Right ventricle myocardium superior (tissue), 1 donor: ENCODE data around the gene ADNP2. TPM values are rescaled to one million over a fixed set of nuclear protein-coding genes. Genes with fewer than 3 reads are reported as not detected.

ENCODE experiments used
- ATAC-seq: fragments of 200-7000 bp; cut with Tn5 transposase; one replicate; pipeline ENCODE4 v1.9.1; 2020; ENCODE audit warnings: mild to moderate bottlenecking; ENCODE audit not compliant: poor library complexity
- DNase-seq: peaks from one replicate; pipeline ENCODE4 v3.0.0-alpha.2; 2020
- intact Hi-C: fragments of 100-400 bp; cut with DNase I; formaldehyde crosslinking; loops from one replicate; pipeline ENCODE4 v1.11.2; 2022
- total RNA-seq: library from RNA; stranded (reverse); fragmentation: NEBNext Ultra II Directional; extraction: Animal tissue kit (Norgen Biotek cat#: 25700); gene quantifications from one replicate; pipeline ENCODE4 v1.2.1, GENCODE V29; 2021
- donor health status: DM: no; HTN: yes; CAD: no; lungs with severe emphysema.

ADNP2 gene
- total RNA-seq, 1 donor from 2014 or later = 6.8 TPM

DNA sequence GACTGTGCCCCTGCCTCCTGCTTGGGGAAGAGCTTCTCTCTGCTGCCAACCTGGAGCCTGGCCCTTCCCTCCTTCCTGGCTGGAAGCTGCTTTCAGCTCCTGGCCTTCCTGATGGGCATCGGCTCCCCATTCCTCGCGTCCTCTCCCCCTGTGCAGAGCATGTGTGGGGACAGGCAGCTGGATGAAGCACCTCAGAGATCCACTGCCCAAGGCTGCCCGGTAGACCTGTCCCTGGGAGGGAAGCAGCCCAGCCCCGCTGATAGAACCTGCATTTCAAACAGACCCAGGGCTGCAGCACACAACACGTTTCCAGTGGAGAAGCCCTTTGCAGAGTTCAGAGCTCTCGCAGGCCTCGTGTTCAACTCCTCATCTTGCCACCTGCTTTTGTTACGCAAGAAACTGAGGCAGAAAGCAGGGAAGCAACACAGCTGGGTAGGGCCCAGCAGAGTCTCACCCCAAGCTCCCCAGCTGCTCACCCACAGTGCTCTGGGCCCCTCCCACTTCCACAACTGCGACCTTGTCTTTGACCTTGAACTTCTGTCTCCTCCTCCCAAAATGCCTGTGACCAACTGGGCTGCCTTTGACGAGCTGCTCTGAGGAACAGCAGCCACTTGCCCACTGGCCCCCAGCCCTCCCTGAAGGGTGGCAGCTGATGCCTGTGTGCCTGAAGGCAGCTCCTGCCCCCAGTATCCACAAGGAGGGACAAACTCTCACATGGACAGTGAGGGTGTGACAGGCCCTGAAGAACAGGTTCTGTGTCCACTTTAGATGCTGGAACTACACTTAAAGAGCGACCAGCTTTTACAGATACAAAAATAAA is 72.8 kb downstream of the ADNP2 start:
- intact Hi-C loops = no loop called here
- ATAC-seq = no peak

GRCh38 chr18:80182855-80183254 is 73.8 kb downstream of the ADNP2 start:
- intact Hi-C loops = no loop called here
- DNase-seq = no peak
- no peak for ATAC-seq

More for the DNA sequence above, 72.8 kb downstream of the ADNP2 start:
- no peak for DNase-seq

- intact Hi-C loops = no loop called here
- DNase-seq (no peak), ATAC-seq (no peak)
Measured at GRCh38 chr18:80183273-80184050, 74.4 kb downstream of the ADNP2 start.

DNA sequence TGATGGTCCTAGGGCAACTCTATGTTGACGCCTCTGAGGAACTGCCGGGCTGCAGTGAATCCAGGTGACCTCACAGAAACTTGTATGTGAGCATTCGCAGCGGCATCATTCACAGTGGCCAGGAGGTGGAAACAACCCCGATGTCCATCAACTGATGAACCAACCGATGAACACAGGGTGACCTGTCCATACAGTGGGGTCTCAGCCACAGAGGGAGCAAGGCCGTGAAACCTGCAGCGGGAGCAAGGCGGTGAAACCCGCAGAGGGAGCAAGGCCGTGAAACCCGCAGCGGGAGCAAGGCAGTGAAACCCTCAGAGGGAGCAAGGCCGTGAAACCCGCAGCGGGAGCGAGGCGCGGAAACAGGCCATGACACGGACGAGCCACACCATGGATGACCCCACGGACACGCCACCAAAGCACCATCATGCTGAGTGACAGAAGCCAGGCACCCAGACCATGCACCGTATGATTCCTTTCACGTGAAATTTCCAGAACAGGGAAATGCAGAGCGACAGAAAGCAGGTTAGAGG is 75.2 kb downstream of the ADNP2 start:
- intact Hi-C loops = no loop called here
- ATAC-seq (no peak), DNase-seq (no peak)

- intact Hi-C loops = no loop called here
- DNase-seq (no peak), ATAC-seq (no peak)
Measured at GRCh38 chr18:80185545-80185944, 76.5 kb downstream of the ADNP2 start.

DNA sequence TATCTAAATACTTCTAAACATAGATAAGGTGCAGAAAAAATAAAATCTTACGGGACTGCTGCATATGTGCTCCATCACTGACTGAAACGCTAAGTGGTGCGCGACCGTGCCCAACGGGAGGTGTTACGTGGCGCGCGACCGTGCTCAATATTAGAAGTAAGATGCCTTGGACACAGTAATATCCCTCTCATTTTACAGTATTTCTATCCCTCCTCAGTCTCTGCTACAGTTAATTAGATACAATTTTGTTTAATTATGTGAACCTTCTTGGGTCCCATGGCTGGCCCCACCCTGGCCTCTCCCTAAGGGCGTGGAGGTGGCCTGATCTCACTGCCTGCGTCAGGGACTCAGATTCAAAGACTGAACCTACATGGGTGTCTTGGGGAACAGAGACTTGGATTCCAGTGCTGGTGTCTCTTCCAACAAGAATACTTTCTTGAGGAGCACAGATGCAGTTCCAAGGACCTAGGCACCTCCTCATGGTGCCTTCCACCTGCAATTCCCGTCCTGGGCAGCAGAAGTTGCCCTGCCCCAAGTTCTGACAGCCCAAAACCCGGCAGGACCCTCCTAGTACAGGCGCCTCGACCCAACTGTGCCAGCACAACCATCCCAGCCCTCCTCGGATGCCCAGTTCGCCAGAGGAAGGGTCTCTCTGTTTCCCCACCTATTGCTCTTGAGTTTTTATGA is 79.0 kb downstream of the ADNP2 start:
- no peak for ATAC-seq
- DNase-seq = no peak
- intact Hi-C loops = no loop called here

DNA sequence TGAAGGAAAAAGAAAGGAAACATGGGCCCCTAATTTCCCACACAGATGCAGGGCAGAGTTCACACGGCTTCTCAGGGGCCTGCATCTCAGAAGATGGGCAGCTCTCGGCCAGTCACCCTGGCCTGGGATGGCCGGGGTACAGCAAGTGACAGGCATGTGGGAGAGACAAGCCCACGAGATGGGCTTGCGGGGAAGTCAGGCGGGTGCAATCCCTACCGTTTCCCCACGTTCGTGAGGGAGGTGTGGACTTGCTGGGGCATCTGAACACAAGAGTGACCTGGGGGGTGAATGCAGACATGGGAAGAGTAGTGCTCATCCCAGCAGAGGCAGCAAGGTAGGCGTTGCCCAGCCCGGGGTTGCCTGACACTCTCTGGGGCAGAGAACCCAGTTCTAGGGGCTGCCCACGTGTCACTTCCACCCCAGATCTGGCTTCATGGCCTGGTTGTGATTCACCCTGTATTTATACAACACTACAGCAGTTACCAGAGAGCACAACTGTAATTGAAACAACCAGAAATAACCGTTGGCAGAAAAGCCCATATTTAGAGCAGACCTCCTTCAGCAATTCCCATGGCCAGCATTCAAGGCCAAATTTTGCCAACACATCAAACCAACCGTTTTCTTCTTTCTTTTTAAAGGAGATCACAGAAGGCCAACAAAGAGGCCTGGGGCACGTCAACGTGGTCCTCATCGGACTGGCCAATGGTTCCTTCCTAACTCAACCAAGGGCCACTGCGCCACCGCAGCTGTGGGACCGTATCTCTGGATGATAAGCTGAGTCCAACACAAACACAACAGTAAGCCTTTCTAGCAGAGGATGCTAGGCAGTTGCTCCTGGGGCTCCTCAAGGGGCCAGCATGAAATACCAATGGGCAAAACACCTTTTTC is 79.8 kb downstream of the ADNP2 start:
- no peak for ATAC-seq

DNA sequence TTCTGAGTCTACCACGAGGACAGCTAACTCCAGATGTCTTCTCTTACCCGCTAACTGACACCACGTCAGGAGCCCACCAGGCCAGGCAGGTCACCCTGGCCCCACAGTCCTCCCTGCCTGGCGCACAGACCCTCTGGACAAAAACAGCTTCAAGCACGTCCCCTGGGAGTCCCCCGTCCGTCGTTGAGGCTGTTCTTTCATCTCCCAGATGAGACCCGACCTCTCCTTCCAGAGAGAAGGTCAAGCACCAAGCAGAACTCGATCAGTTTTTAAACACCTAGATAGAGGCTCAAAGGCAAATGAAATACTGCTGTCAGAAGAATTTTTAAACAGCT is 80.4 kb downstream of the ADNP2 start:
- no peak for ATAC-seq
- DNase-seq = no peak
- intact Hi-C loops = no loop called here

More for the DNA sequence above, 79.8 kb downstream of the ADNP2 start:
- DNase-seq = no peak
- intact Hi-C loops = no loop called here

Other genes starting within 250 kb of the ADNP2 start
- 25.4 TPM for gene SLC66A2, start 157.6 kb upstream of the ADNP2 start, total RNA-seq
- gene HSBP1L1, start 144.6 kb upstream of the ADNP2 start, total RNA-seq = 13.8 TPM
- gene TXNL4A, start 120.7 kb upstream of the ADNP2 start, total RNA-seq = 78.2 TPM
- 19.1 TPM for gene RBFA, start 74.8 kb upstream of the ADNP2 start, total RNA-seq
- 1.7 TPM for gene PARD6G, start 138.3 kb downstream of the ADNP2 start, total RNA-seq